HepG2 (cell line): ENCODE results near the gene EBF4. TPM values are rescaled to one million over a fixed set of nuclear protein-coding genes. Genes with fewer than 3 reads are reported as not detected.

Experiments used
- ARNT2 ChIP-seq: sonication (generic); formaldehyde crosslinking; IDR thresholded peaks from 2 replicates; pipeline ENCODE4 v1.8.0; 2022; ENCODE audit warnings: mild to moderate bottlenecking, low read depth, missing genetic modification reagents, moderate library complexity
- CBX2 ChIP-seq, 2 experiments: fragments of 200-600 bp in 1 of 2; sonication (generic); formaldehyde crosslinking in 1 of 2; IDR thresholded peaks; 2 replicates each; pipeline versions ENCODE4 v1.7.0 to v1.8.1; 2018 to 2022; ENCODE audit warnings: low read depth in 2 of 2, low read length in 1 of 2, mild to moderate bottlenecking in 1 of 2, missing genetic modification reagents in 1 of 2
- DMAP1 ChIP-seq: IDR thresholded peaks from 2 replicates; pipeline ENCODE4 v1.6.1; 2016
- FUBP1 ChIP-seq: sonication (generic); formaldehyde crosslinking; IDR thresholded peaks from 2 replicates; pipeline ENCODE4 v1.5.1; 2020; ENCODE audit warnings: missing genetic modification reagents, mild to moderate bottlenecking, borderline replicate concordance
- GABPB1 ChIP-seq: IDR thresholded peaks from 2 replicates; pipeline ENCODE4 v1.6.1; 2016; ENCODE audit warnings: mild to moderate bottlenecking, missing genetic modification reagents, moderate library complexity, missing compliant biosample characterization
- MYC ChIP-seq: sonication (generic); formaldehyde crosslinking; IDR thresholded peaks from 2 replicates; pipeline ENCODE4 v1.9.0; 2021; ENCODE audit warnings: missing genetic modification reagents, borderline replicate concordance
- PCBP1 ChIP-seq: fragments of 200-400 bp; formaldehyde crosslinking; IDR thresholded peaks from 2 replicates; pipeline ENCODE4 v1.6.1; 2017; ENCODE audit warnings: mild to moderate bottlenecking, low read depth, low read length, borderline replicate concordance
- RAD21 ChIP-seq: fragments of 450-650 bp; formaldehyde crosslinking; IDR thresholded peaks from 2 replicates; pipeline ENCODE4 v1.5.0; 2020; ENCODE audit warnings: mild to moderate bottlenecking
- RBAK ChIP-seq: sonication (generic); formaldehyde crosslinking; IDR thresholded peaks from 2 replicates; pipeline ENCODE4 v1.5.1; 2020; ENCODE audit warnings: mild to moderate bottlenecking, missing genetic modification reagents
- RCOR2 ChIP-seq: IDR thresholded peaks from 2 replicates; pipeline ENCODE4 v1.6.1; 2016; ENCODE audit warnings: missing biosample characterization, missing genetic modification reagents
- SP1 ChIP-seq, 2 experiments: fragments of 450-650 bp in 1 of 2; sonication (generic) in 1 of 2; formaldehyde crosslinking in 1 of 2; IDR thresholded peaks; 2 replicates each; pipeline versions ENCODE4 v1.4.0 to v1.6.1; 2016 to 2020; ENCODE audit warnings: missing genetic modification reagents in 1 of 2
- SPEN ChIP-seq: sonication (generic); formaldehyde crosslinking; IDR thresholded peaks from 2 replicates; pipeline ENCODE4 v1.5.1; 2020; ENCODE audit warnings: low read depth, mild to moderate bottlenecking, missing genetic modification reagents
- SUZ12 ChIP-seq: fragments of 150-350 bp; IDR thresholded peaks from 2 replicates; pipeline ENCODE4 v1.6.1; 2014; ENCODE audit warnings: low read depth, low read length
- ZBTB8A ChIP-seq: sonication (generic); formaldehyde crosslinking; IDR thresholded peaks from 2 replicates; pipeline ENCODE4 v1.4.0; 2020; ENCODE audit warnings: mild to moderate bottlenecking, low read depth, missing genetic modification reagents, borderline replicate concordance
- ZFP1 ChIP-seq: IDR thresholded peaks from 2 replicates; pipeline ENCODE4 v1.6.1; 2016
- ZFX ChIP-seq: sonication (generic); formaldehyde crosslinking; IDR thresholded peaks from 2 replicates; pipeline ENCODE4 v1.4.0; 2020; ENCODE audit warnings: mild to moderate bottlenecking, low read depth, missing genetic modification reagents, moderate library complexity
- ZNF20 ChIP-seq: sonication (generic); formaldehyde crosslinking; IDR thresholded peaks from 2 replicates; pipeline ENCODE4 v1.4.0; 2020; ENCODE audit warnings: mild to moderate bottlenecking, moderate library complexity, missing genetic modification reagents
- ZNF224 ChIP-seq: sonication (generic); formaldehyde crosslinking; IDR thresholded peaks from 2 replicates; pipeline ENCODE4 v1.5.0; 2020; ENCODE audit warnings: mild to moderate bottlenecking, missing genetic modification reagents
- ZNF354B ChIP-seq: sonication (generic); formaldehyde crosslinking; IDR thresholded peaks from 2 replicates; pipeline ENCODE4 v1.8.0; 2022; ENCODE audit warnings: mild to moderate bottlenecking, missing genetic modification reagents
- ZNF414 ChIP-seq: sonication (generic); formaldehyde crosslinking; IDR thresholded peaks from 2 replicates; pipeline ENCODE4 v1.5.0; 2020; ENCODE audit warnings: missing genetic modification reagents
- ZNF513 ChIP-seq: sonication (generic); formaldehyde crosslinking; conservative IDR thresholded peaks from 2 replicates; pipeline ENCODE4 v1.5.0; 2020; ENCODE audit warnings: missing genetic modification reagents
- ZNF784 ChIP-seq: sonication (generic); formaldehyde crosslinking; IDR thresholded peaks from 2 replicates; pipeline ENCODE4 v1.5.1; 2020; ENCODE audit warnings: missing genetic modification reagents, mild to moderate bottlenecking, borderline replicate concordance
- polyA plus RNA-seq, 8 experiments: library from polyadenylated mRNA; depleted of rRNA in 3 of 8; stranded (reverse) in 7 of 8; unstranded in 1 of 8; fragments of >200 nt; fragmentation: Illumina TruSeq in 4 of 8; extraction: Trizol in 4 of 8; gene quantifications; 2 replicates each; pipeline versions ENCODE4 v1.2.1 to v1.2.3, GENCODE V29; 2011 to 2016; ENCODE audit warnings: low read depth in 4 of 8, missing spikeins in 1 of 8, mixed read lengths in 1 of 8; ENCODE audit not compliant: insufficient read depth in 1 of 8
- total RNA-seq, 5 experiments: library from RNA; depleted of rRNA; stranded (reverse); fragments of >200 nt; fragmentation: Illumina TruSeq; extraction: Trizol; gene quantifications; 2 replicates each; pipeline ENCODE4 v1.2.3, GENCODE V29; 2016; ENCODE audit warnings: low read depth in 1 of 5
- TF ChIP-seq, protein P1 (sequence below): sonication (generic); formaldehyde crosslinking; IDR thresholded peaks from 2 replicates; pipeline ENCODE4 v1.8.0; 2022; ENCODE audit warnings: mild to moderate bottlenecking, missing genetic modification reagents, moderate library complexity

EBF4 gene
- total and polyA plus RNA-seq, 2 of the 13 experiments (the other 11 are each of a cell fraction or from before 2014, with no cell fraction given): 0.84 to 2.2 TPM

- TF ChIP-seq RAD21 (CRISPR knock-in tag) (peak; percentile 45), SP1 (IDR thresholded peaks at IDR 0.05) (no peak), SP1 (CRISPR knock-in tag; IDR thresholded peaks at IDR 0.05) (peak; percentile 87), ZNF414 (peak; percentile 23; the same call in 1 of the 2 replicates), ZNF784 (CRISPR knock-in tag) (peak; percentile 99), SUZ12 (no peak), FUBP1 (CRISPR knock-in tag) (no peak; the same call in 1 of the 2 replicates), ZNF513 (CRISPR knock-in tag) (0 out of 2 replicates have a peak, but pooled peaks have one; percentile 35), PCBP1 (peak; percentile 83; the same call in 1 of the 2 replicates), ZFP1 (CRISPR knock-in tag) (0 out of 2 replicates have a peak, but pooled peaks have one; percentile 77), ZFX (peak; percentile 94), ARNT2 (peak; percentile 96), GABPB1 (CRISPR knock-in tag) (peak; percentile 100), ZBTB8A (CRISPR knock-in tag) (no peak), ZNF224 (CRISPR knock-in tag) (peak; percentile 86; the same call in 1 of the 2 replicates), RCOR2 (CRISPR knock-in tag) (no peak), CBX2 (IDR thresholded peaks at IDR 0.05; ENCODE audit: low read depth, low read length) (no peak), CBX2 (CRISPR knock-in tag; IDR thresholded peaks at IDR 0.05; ENCODE audit: low read depth) (peak; percentile 43; the same call in 1 of the 2 replicates), ZNF20 (CRISPR knock-in tag) (peak; percentile 40; the same call in 1 of the 2 replicates), RBAK (CRISPR knock-in tag) (0 out of 2 replicates have a peak, but pooled peaks have one; percentile 33), SPEN (CRISPR knock-in tag) (peak; percentile 100), ZNF354B (CRISPR knock-in tag) (peak; percentile 6), DMAP1 (CRISPR knock-in tag) (peak; percentile 88), MYC (CRISPR knock-in tag) (peak; percentile 86; the same call in 1 of the 2 replicates)
- TF ChIP-seq, protein P1, sequence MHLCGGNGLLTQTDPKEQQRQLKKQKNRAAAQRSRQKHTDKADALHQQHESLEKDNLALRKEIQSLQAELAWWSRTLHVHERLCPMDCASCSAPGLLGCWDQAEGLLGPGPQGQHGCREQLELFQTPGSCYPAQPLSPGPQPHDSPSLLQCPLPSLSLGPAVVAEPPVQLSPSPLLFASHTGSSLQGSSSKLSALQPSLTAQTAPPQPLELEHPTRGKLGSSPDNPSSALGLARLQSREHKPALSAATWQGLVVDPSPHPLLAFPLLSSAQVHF (CRISPR knock-in tag): peak; percentile 69; the same call in 1 of the 2 replicates
Observed at GRCh38 chr20:2663887-2664719, 28.5 kb upstream of the EBF4 start, which contains the start of gene IDH3B (continued).
